K562 (cell line): ENCODE data around the gene RNF151. TPM values are rescaled to one million over a fixed set of nuclear protein-coding genes. Genes with fewer than 3 reads are reported as not detected.

Source experiments
- ADNP ChIP-seq: fragments of 200-800 bp; sonication (Bioruptor generic); IDR thresholded peaks from 2 replicates; pipeline ENCODE4 v1.6.1; 2016; ENCODE audit warnings: missing genetic modification characterization, missing compliant biosample characterization
- CHD2 ChIP-seq: IDR thresholded peaks from 2 replicates; pipeline ENCODE4 v1.6.1; 2011; ENCODE audit warnings: low read depth, low read length
- CXXC5 ChIP-seq: fragments of 250-450 bp; sonication (Bioruptor Pico); IDR thresholded peaks from 2 replicates; pipeline ENCODE4 v1.8.0; 2022; ENCODE audit warnings: inconsistent platforms, mild to moderate bottlenecking, moderate library complexity
- EGR1 ChIP-seq: fragments of 450-650 bp; conservative IDR thresholded peaks from 2 replicates; pipeline ENCODE4 v1.6.1; 2017; ENCODE audit warnings: mild to moderate bottlenecking
- FOXA1 ChIP-seq: fragments of 450-650 bp; IDR thresholded peaks from 2 replicates; pipeline ENCODE4 v1.6.1; 2016; ENCODE audit warnings: mild to moderate bottlenecking, borderline replicate concordance
- HMG20B ChIP-seq: fragments of 250-450 bp; sonication (Bioruptor Pico); IDR thresholded peaks from 2 replicates; pipeline ENCODE4 v1.5.0; 2021; ENCODE audit warnings: mild to moderate bottlenecking
- JUNB ChIP-seq: fragments of 450-650 bp; formaldehyde crosslinking; conservative IDR thresholded peaks from 2 replicates; pipeline ENCODE4 v1.4.0; 2020; ENCODE audit warnings: mild to moderate bottlenecking
- POLR2A ChIP-seq: fragments of 450-650 bp; conservative IDR thresholded peaks from 2 replicates; pipeline ENCODE4 v1.6.1; 2016
- POLR2G ChIP-seq: fragments of 200-400 bp; formaldehyde crosslinking; IDR thresholded peaks from 2 replicates; pipeline ENCODE4 v1.6.1; 2017; ENCODE audit warnings: low read depth, mild to moderate bottlenecking, antibody characterized with exemption, low read length, moderate library complexity
- SRF ChIP-seq, 2 experiments: fragments of 250-450, 450-650 bp in 1 of 2; sonication (Bioruptor Pico) in 1 of 2; sonication (generic) in 1 of 2; formaldehyde crosslinking; IDR thresholded peaks; 2 replicates each; pipeline versions ENCODE4 v1.5.0 to v1.5.1; 2020 to 2022; ENCODE audit warnings: mild to moderate bottlenecking in 1 of 2, missing genetic modification reagents in 1 of 2
- XRCC5 ChIP-seq: fragments of 200-400 bp; formaldehyde crosslinking; IDR thresholded peaks from 2 replicates; pipeline ENCODE4 v1.6.1; 2017; ENCODE audit warnings: low read depth, mild to moderate bottlenecking, low read length
- ZBTB2 ChIP-seq: fragments of 450-650 bp; IDR thresholded peaks from 2 replicates; pipeline ENCODE4 v1.6.1; 2016; ENCODE audit warnings: antibody characterized with exemption
- ZKSCAN8 ChIP-seq: fragments of 200-800 bp; sonication (Bioruptor generic); IDR thresholded peaks from 2 replicates; pipeline ENCODE4 v1.6.1; 2016; ENCODE audit warnings: missing genetic modification characterization, missing compliant biosample characterization
- ZNF263 ChIP-seq: sonication (generic); formaldehyde crosslinking; IDR thresholded peaks from 2 replicates; pipeline ENCODE4 v1.8.0; 2022; ENCODE audit warnings: mild to moderate bottlenecking, missing genetic modification reagents, borderline replicate concordance
- ZNF282 ChIP-seq: sonication (generic); formaldehyde crosslinking; IDR thresholded peaks from 2 replicates; pipeline ENCODE4 v1.8.1; 2023; ENCODE audit warnings: missing genetic modification reagents
- ZNF41 ChIP-seq: fragments of 250-450 bp; sonication (Bioruptor Pico); conservative IDR thresholded peaks from 2 replicates; pipeline ENCODE4 v1.4.0; 2020; ENCODE audit warnings: mild to moderate bottlenecking
- ZNF609 ChIP-seq: sonication (generic); formaldehyde crosslinking; IDR thresholded peaks from 2 replicates; pipeline ENCODE4 v1.8.1; 2023; ENCODE audit warnings: missing genetic modification reagents, mild to moderate bottlenecking, borderline replicate concordance
- ZSCAN29 ChIP-seq: fragments of 450-650 bp; IDR thresholded peaks from 2 replicates; pipeline ENCODE4 v1.6.1; 2017
- polyA plus RNA-seq, 8 experiments: library from polyadenylated mRNA; depleted of rRNA in 4 of 8; stranded (reverse) in 5 of 8; unstranded in 3 of 8; fragments of >200 nt; fragmentation: Nextera tagmentation in 2 of 8; fragmentation: Illumina TruSeq in 1 of 8; extraction: Ambion mirVana in 2 of 8; extraction: Trizol in 1 of 8; gene quantifications; 2 replicates each; pipeline versions ENCODE4 v1.2.1 to v1.2.3, GENCODE V29; 2011 to 2014; ENCODE audit warnings: inconsistent platforms in 1 of 8, missing spikeins in 1 of 8
- total RNA-seq, 7 experiments: library from RNA; depleted of rRNA in 6 of 7; stranded (reverse); fragments of >200 nt in 6 of 7; fragmentation: Illumina TruSeq in 2 of 7; extraction: Trizol in 2 of 7; gene quantifications; 2 replicates each; pipeline versions ENCODE4 v1.2.1 to v1.2.3, GENCODE V29; 2011 to 2021; ENCODE audit warnings: low replicate concordance in 1 of 7
- TF ChIP-seq, protein P1 (sequence below): fragments of 250-450 bp; sonication (Bioruptor Pico); IDR thresholded peaks from 2 replicates; pipeline ENCODE4 v1.9.0; 2021; ENCODE audit warnings: mild to moderate bottlenecking, inconsistent platforms

The RNF151 gene
- total and polyA plus RNA-seq, 9 of the 15 experiments (the other 6 are each of a cell fraction or from before 2014, with no cell fraction given) = not detected

GRCh38 chr16:1942810-1943726 is 23.6 kb upstream of the RNF151 start, which contains the start of gene MSRB1 (continued):
- no peak for TF ChIP-seq JUNB (CRISPR knock-in tag)
- TF ChIP-seq CXXC5 (CRISPR knock-in tag) = peak; percentile 67
- peak; percentile 95 for TF ChIP-seq POLR2G
- TF ChIP-seq POLR2A = peak; percentile 80
- TF ChIP-seq, protein P1, sequence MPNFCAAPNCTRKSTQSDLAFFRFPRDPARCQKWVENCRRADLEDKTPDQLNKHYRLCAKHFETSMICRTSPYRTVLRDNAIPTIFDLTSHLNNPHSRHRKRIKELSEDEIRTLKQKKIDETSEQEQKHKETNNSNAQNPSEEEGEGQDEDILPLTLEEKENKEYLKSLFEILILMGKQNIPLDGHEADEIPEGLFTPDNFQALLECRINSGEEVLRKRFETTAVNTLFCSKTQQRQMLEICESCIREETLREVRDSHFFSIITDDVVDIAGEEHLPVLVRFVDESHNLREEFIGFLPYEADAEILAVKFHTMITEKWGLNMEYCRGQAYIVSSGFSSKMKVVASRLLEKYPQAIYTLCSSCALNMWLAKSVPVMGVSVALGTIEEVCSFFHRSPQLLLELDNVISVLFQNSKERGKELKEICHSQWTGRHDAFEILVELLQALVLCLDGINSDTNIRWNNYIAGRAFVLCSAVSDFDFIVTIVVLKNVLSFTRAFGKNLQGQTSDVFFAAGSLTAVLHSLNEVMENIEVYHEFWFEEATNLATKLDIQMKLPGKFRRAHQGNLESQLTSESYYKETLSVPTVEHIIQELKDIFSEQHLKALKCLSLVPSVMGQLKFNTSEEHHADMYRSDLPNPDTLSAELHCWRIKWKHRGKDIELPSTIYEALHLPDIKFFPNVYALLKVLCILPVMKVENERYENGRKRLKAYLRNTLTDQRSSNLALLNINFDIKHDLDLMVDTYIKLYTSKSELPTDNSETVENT (CRISPR knock-in tag) = 0 out of 2 replicates have a peak, but pooled peaks have one; percentile 41
- TF ChIP-seq CHD2 = no peak
- no peak for TF ChIP-seq ZKSCAN8 (CRISPR knock-in tag)
- TF ChIP-seq ZNF282 (CRISPR knock-in tag) = no peak
- TF ChIP-seq ZNF263 (CRISPR knock-in tag) = no peak
- no peak for TF ChIP-seq ZNF41 (CRISPR knock-in tag)
- TF ChIP-seq HMG20B (CRISPR knock-in tag) = no peak
- TF ChIP-seq ZBTB2 = peak; percentile 35; the same call in 1 of the 2 replicates
- no peak for TF ChIP-seq ADNP (tag)
- 0 out of 4 replicates have a peak, but pooled peaks of 1 of the 2 experiments have one; percentile 49 for TF ChIP-seq SRF (CRISPR knock-in tag; IDR thresholded peaks at IDR 0.05)
- no peak for TF ChIP-seq XRCC5
- no peak for TF ChIP-seq ZNF609
- no peak for TF ChIP-seq ZSCAN29
- TF ChIP-seq EGR1 = peak; percentile 58
- no peak for TF ChIP-seq FOXA1
